IMR-90 (cell line): ENCODE data around the gene FTO. TPM values are rescaled to one million over a fixed set of nuclear protein-coding genes. Genes with fewer than 3 reads are reported as not detected.

Experiments used
- ATAC-seq: fragments of 200-7000 bp; cut with Tn5 transposase; 2 replicates; pipeline ENCODE4 v1.9.1; 2020; ENCODE audit warnings: low read depth, mild to moderate bottlenecking, moderate library complexity
- BruUV-seq: library from RNA; stranded (reverse); fragments of 400-500 nt; replicated peaks from 2 replicates; lab custom pipeline; 2021; lab: Mats Ljungman, UMichigan
- CTCF ChIA-PET: fragments of 300-600 bp; formaldehyde crosslinking; extraction: SDS; loops from one replicate; lab custom pipeline; 2021; ENCODE audit warnings: antibody characterized with exemption; lab: Yijun Ruan, JAX
- POLR2A ChIA-PET: fragments of 300-600 bp; sonication (Branson Sonifier 250); formaldehyde crosslinking; loops from one replicate; lab custom pipeline; 2022; ENCODE audit warnings: antibody characterized with exemption; ENCODE audit not compliant: unreplicated experiment; lab: Charles Lee
- DNase-seq: peaks from one replicate; pipeline ENCODE4 v3.0.0; 2013
- H2AFZ ChIP-seq: replicated peaks from 2 replicates; pipeline ENCODE3; 2013; ENCODE audit warnings: low read length, mild to moderate bottlenecking; ENCODE audit not compliant: poor library complexity
- H2AK5ac ChIP-seq: 2 replicates; pipeline ENCODE4 v1.6.1; 2013; ENCODE audit warnings: low read depth, low read length, inconsistent platforms
- H2AK9ac ChIP-seq: replicated peaks from 2 replicates; pipeline ENCODE3; 2013; ENCODE audit warnings: mild to moderate bottlenecking, low read depth, low read length, moderate library complexity; ENCODE audit not compliant: poor library complexity
- H2BK120ac ChIP-seq: 2 replicates; pipeline ENCODE4 v1.6.1; 2013; ENCODE audit warnings: low read depth, low read length, inconsistent platforms
- H2BK15ac ChIP-seq: 3 replicates; pipeline ENCODE4 v1.6.1; 2013; ENCODE audit warnings: low read depth, low read length, inconsistent platforms
- H2BK20ac ChIP-seq: 2 replicates; pipeline ENCODE4 v1.6.1; 2013; ENCODE audit warnings: low read depth, mild to moderate bottlenecking, inconsistent platforms, low read length, moderate library complexity
- H2BK5ac ChIP-seq: 2 replicates; pipeline ENCODE4 v1.6.1; 2013; ENCODE audit warnings: mild to moderate bottlenecking, low read depth, low read length, inconsistent platforms; ENCODE audit not compliant: poor library complexity, severe bottlenecking
- H3K14ac ChIP-seq: replicated peaks from 2 replicates; pipeline ENCODE4 v1.6.1; 2013; ENCODE audit warnings: low read depth, low read length, inconsistent platforms
- H3K18ac ChIP-seq: 2 replicates; pipeline ENCODE4 v1.6.1; 2013; ENCODE audit warnings: low read depth, low read length, control low read depth
- H3K23ac ChIP-seq: 2 replicates; pipeline ENCODE4 v1.6.1; 2013; ENCODE audit warnings: low read depth, low read length, inconsistent platforms
- H3K27ac ChIP-seq: 2 replicates; pipeline ENCODE4 v1.5.1; 2013; ENCODE audit warnings: mild to moderate bottlenecking, control low read depth, low read length; ENCODE audit not compliant: insufficient read depth
- H3K27me3 ChIP-seq: 2 replicates; pipeline ENCODE4 v1.6.1; 2013; ENCODE audit warnings: low read length; ENCODE audit not compliant: control insufficient read depth, insufficient read depth
- H3K36me3 ChIP-seq: 2 replicates; pipeline ENCODE4 v1.6.1; 2013; ENCODE audit warnings: low read length, mixed read lengths; ENCODE audit not compliant: control insufficient read depth, insufficient read depth
- H3K4ac ChIP-seq: 2 replicates; pipeline ENCODE4 v1.6.1; 2013; ENCODE audit warnings: low read depth, low read length, inconsistent platforms
- H3K4me1 ChIP-seq: 2 replicates; pipeline ENCODE4 v1.6.1; 2013; ENCODE audit warnings: low read length, mixed read lengths; ENCODE audit not compliant: control insufficient read depth, insufficient read depth
- H3K4me2 ChIP-seq: 2 replicates; pipeline ENCODE4 v1.6.1; 2013; ENCODE audit warnings: low read depth, mild to moderate bottlenecking, control low read depth, low read length, moderate library complexity
- H3K4me3 ChIP-seq: 2 replicates; pipeline ENCODE4 v1.5.1; 2013; ENCODE audit warnings: low read depth, mild to moderate bottlenecking, control low read depth, low read length, moderate library complexity; ENCODE audit not compliant: insufficient read depth
- H3K56ac ChIP-seq: 2 replicates; pipeline ENCODE4 v1.6.1; 2013; ENCODE audit warnings: low read length, inconsistent platforms; ENCODE audit not compliant: insufficient read depth; ENCODE audit errors: extremely low read depth
- H3K79me1 ChIP-seq, 2 experiments: 2 replicates each; pipeline ENCODE4 v1.6.1; 2013; ENCODE audit warnings: low read length in 2 of 2, inconsistent platforms in 1 of 2, low read depth in 1 of 2
- H3K9ac ChIP-seq: 2 replicates; pipeline ENCODE4 v1.6.1; 2013; ENCODE audit warnings: low read depth, low read length, control low read depth
- H3K9me1 ChIP-seq: 2 replicates; pipeline ENCODE4 v1.6.1; 2013; ENCODE audit warnings: low read length, inconsistent platforms; ENCODE audit not compliant: insufficient read depth
- H3K9me3 ChIP-seq: 2 replicates; pipeline ENCODE4 v1.6.1; 2013; ENCODE audit warnings: low read length; ENCODE audit not compliant: control insufficient read depth, insufficient read depth
- H4K20me1 ChIP-seq: 2 replicates; pipeline ENCODE4 v1.6.1; 2013; ENCODE audit warnings: low read length, inconsistent platforms; ENCODE audit not compliant: insufficient read depth
- H4K5ac ChIP-seq: 2 replicates; pipeline ENCODE4 v1.6.1; 2013; ENCODE audit warnings: mild to moderate bottlenecking, low read depth, low read length, control low read depth
- H4K8ac ChIP-seq, 2 experiments: 2 replicates each; pipeline ENCODE4 v1.6.1; 2013; ENCODE audit warnings: low read depth in 2 of 2, low read length in 2 of 2, control low read depth in 1 of 2, inconsistent platforms in 1 of 2
- H4K91ac ChIP-seq: 2 replicates; pipeline ENCODE4 v1.6.1; 2013; ENCODE audit warnings: low read depth, low read length, inconsistent platforms; ENCODE audit not compliant: insufficient read depth
- CHD1 ChIP-seq: IDR thresholded peaks from 2 replicates; pipeline ENCODE4 v1.6.1; 2012; ENCODE audit warnings: low read depth, low read length, improper control_type of control experiment
- ELK1 ChIP-seq: fragments of 150-350 bp; IDR thresholded peaks from 2 replicates; pipeline ENCODE4 v1.6.1; 2016; ENCODE audit warnings: low read depth, mild to moderate bottlenecking, low read length, moderate library complexity, borderline replicate concordance
- MAFK ChIP-seq: IDR thresholded peaks from 2 replicates; pipeline ENCODE4 v1.6.1; 2012; ENCODE audit warnings: low read depth, low read length, improper control_type of control experiment
- RAD21 ChIP-seq: IDR thresholded peaks from 2 replicates; pipeline ENCODE4 v1.6.1; 2012; ENCODE audit warnings: low read length, improper control_type of control experiment
- WGBS, 2 experiments: methylation state at CpG; one replicate each; pipeline versions ENCODE4 v1.1.5 to v1.1.7; 2013; ENCODE audit warnings: missing lambda C conversion rate in 2 of 2; ENCODE audit not compliant: insufficient read length in 1 of 2; ENCODE audit errors: extremely low coverage in 2 of 2; 5-methylcytosine and 5-hydroxymethylcytosine counted together
- dilution Hi-C: fragments of 300-500 bp; cut with HindIII; formaldehyde crosslinking; loops from one replicate; pipeline ENCODE4 v1.14.3; 2018; ENCODE audit warnings: low sequenced_read_pairs; ENCODE audit not compliant: unreplicated experiment
- in situ Hi-C: fragments of 300-500 bp; cut with MboI; formaldehyde crosslinking; loops from 3 replicates; pipeline ENCODE4 v1.14.3; 2019; ENCODE audit warnings: low sequenced_read_pairs, inconsistent platforms, mixed read lengths
- intact Hi-C: fragments of 100-400 bp; cut with micrococcal nuclease; formaldehyde crosslinking; loops from 2 replicates; pipeline ENCODE4 v1.10.0; 2022
- polyA plus RNA-seq, 3 experiments: library from polyadenylated mRNA; depleted of rRNA; stranded (reverse); fragments of >200 nt; gene quantifications; 2 replicates each; pipeline ENCODE4 v1.2.3, GENCODE V29; 2012; ENCODE audit warnings: low replicate concordance in 1 of 3
- total RNA-seq: library from RNA; depleted of rRNA; stranded (reverse); fragments of >200 nt; gene quantifications from 2 replicates; pipeline ENCODE4 v1.2.3, GENCODE V29; 2012
- TF ChIP-seq, protein P1 (sequence below): conservative IDR thresholded peaks from 2 replicates; pipeline ENCODE4 v1.5.1; 2012; ENCODE audit warnings: mild to moderate bottlenecking, low read depth, low read length, improper control_type of control experiment
- TF ChIP-seq, protein P2 (sequence below): fragments of 150-350 bp; IDR thresholded peaks from 2 replicates; pipeline ENCODE4 v1.6.1; 2017; ENCODE audit warnings: mild to moderate bottlenecking, antibody characterized with exemption, low read length, low read depth

The FTO gene
- total and polyA plus RNA-seq, 2 of the 4 experiments (the other 2 are of a cell fraction) = 70.3 to 132 TPM

- POLR2A ChIA-PET = no interaction called here
- H3K9ac ChIP-seq = no peak overlapping the region
Observed at GRCh38 chr16:53946746-53947386, 242.9 kb downstream of the FTO start.

More at GRCh38 chr16:53946746-53947386, 242.9 kb downstream of the FTO start:
- Histone ChIP-seq H2BK15ac (no peak overlapping the region), H3K27ac (no peak overlapping the region), H3K36me3 (0 out of 2 replicates have a peak, but pooled peaks cover 2% of the 10 kb centered on the region), H2BK5ac (no peak overlapping the region), H3K4me3 (no peak overlapping the region), H3K23ac (no peak overlapping the region), H4K8ac (no peak overlapping the region), H3K4me2 (no peak overlapping the region), H3K56ac (no peak overlapping the region), H2BK120ac (no peak overlapping the region), H4K91ac (no peak overlapping the region), H2AK5ac (no peak overlapping the region), H3K4me1 (peaks cover 2% of the 10 kb centered on the region; the same call in 1 of the 2 replicates), H4K5ac (no peak overlapping the region), H2BK20ac (no peak overlapping the region), H3K9me3 (no peaks in the 10 kb centered on the region), H4K20me1 (no peaks in the 10 kb centered on the region), H3K27me3 (no peaks in the 10 kb centered on the region), H3K9me1 (no peaks in the 10 kb centered on the region), H3K4ac (no peak overlapping the region), H3K79me1 (0 out of 4 replicates have a peak, but pooled peaks cover 0 to 8% of the 10 kb centered on the region in 2 experiments), H2AFZ (no peak overlapping the region), H2AK9ac (no peak overlapping the region), H3K14ac (no peak overlapping the region), H3K18ac (no peak overlapping the region)
- in situ Hi-C loops = no loop called here
- CTCF ChIA-PET = interaction anchor here (1.0 kb wide), 1 partner anchor 10 kb away, joined by 3 read pairs; no protein-coding TSS in a partner anchor
- TF ChIP-seq, protein P1, sequence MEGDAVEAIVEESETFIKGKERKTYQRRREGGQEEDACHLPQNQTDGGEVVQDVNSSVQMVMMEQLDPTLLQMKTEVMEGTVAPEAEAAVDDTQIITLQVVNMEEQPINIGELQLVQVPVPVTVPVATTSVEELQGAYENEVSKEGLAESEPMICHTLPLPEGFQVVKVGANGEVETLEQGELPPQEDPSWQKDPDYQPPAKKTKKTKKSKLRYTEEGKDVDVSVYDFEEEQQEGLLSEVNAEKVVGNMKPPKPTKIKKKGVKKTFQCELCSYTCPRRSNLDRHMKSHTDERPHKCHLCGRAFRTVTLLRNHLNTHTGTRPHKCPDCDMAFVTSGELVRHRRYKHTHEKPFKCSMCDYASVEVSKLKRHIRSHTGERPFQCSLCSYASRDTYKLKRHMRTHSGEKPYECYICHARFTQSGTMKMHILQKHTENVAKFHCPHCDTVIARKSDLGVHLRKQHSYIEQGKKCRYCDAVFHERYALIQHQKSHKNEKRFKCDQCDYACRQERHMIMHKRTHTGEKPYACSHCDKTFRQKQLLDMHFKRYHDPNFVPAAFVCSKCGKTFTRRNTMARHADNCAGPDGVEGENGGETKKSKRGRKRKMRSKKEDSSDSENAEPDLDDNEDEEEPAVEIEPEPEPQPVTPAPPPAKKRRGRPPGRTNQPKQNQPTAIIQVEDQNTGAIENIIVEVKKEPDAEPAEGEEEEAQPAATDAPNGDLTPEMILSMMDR = no peak
- TF ChIP-seq CHD1 = no peak
- TF ChIP-seq, protein P2, sequence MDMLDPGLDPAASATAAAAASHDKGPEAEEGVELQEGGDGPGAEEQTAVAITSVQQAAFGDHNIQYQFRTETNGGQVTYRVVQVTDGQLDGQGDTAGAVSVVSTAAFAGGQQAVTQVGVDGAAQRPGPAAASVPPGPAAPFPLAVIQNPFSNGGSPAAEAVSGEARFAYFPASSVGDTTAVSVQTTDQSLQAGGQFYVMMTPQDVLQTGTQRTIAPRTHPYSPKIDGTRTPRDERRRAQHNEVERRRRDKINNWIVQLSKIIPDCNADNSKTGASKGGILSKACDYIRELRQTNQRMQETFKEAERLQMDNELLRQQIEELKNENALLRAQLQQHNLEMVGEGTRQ = no peak
- no peak for TF ChIP-seq RAD21
- no peak for TF ChIP-seq MAFK
- TF ChIP-seq ELK1 = no peak
- no peak for DNase-seq
- no TSS peak for BruUV-seq
- no CpG with 5 or more reads among the region's 5 CpGs for WGBS, 2 experiments
- no peak for ATAC-seq
- dilution Hi-C loops = no loop called here
- intact Hi-C loops = loop anchor here (1.0 to 10.0 kb wide), 8 partner anchors 174 to 1598 kb away; partner anchors contain the start of gene IRX3
